Right lung (tissue), 10 donors: ENCODE measurements around the gene PDHX. TPM values are rescaled to one million over a fixed set of nuclear protein-coding genes. Genes with fewer than 3 reads are reported as not detected.
"Not testable (repeated sequence)": the region's sequence is repeated elsewhere in the genome, so short reads cannot be mapped to it uniquely, and the experiment has no call there.

Source experiments
- DNase-seq, 2 donors: peaks; one replicate each; pipeline ENCODE4 v3.0.0-alpha.2; 2013
- long read RNA-seq, 8 donors: transcript quantifications; one replicate each; lab custom pipeline, GENCODE V29; 2026
- polyA plus RNA-seq, 5 donors: library from polyadenylated mRNA; unstranded; fragments of 120-200 nt; gene quantifications; one replicate each; pipeline versions ENCODE4 v1.2.1 to v1.2.3, GENCODE V29; 2013; ENCODE audit warnings: inconsistent platforms in 1 of 5, low replicate concordance in 1 of 5; ENCODE audit not compliant: insufficient read length in 5 of 5, insufficient read depth in 1 of 5

PDHX gene
- 10 to 100 TPM; 29.1 to 41.0 (median 35.2) TPM for polyA plus RNA-seq
- long read RNA-seq, donor 1, transcript PDHX-201 (11 exons, 2,389 nt): major isoform, 6 of 19 reads
- long read RNA-seq, donor 1, partial matches to known transcripts: 13 of 19 reads
- long read RNA-seq, donor 1, other reads (novel, unspliced or antisense): 0 of 19 reads
- long read RNA-seq, donor 2, partial matches to known transcripts: 0 of 2 reads
- long read RNA-seq, donor 2, other reads (novel, unspliced or antisense): 0 of 2 reads
- long read RNA-seq, donor 3, transcript PDHX-201 (11 exons, 2,389 nt): major isoform, 5 of 6 reads
- long read RNA-seq, donor 3, partial matches to known transcripts: 0 of 6 reads
- long read RNA-seq, donor 3, other reads (novel, unspliced or antisense): 0 of 6 reads
- long read RNA-seq, donor 4, partial matches to known transcripts: 40 of 44 reads
- long read RNA-seq, donor 4, other reads (novel, unspliced or antisense): 0 of 44 reads
- long read RNA-seq, donor 5, transcript PDHX-201 (11 exons, 2,389 nt): major isoform, 7 of 12 reads
- long read RNA-seq, donor 5, partial matches to known transcripts: 5 of 12 reads
- long read RNA-seq, donor 5, other reads (novel, unspliced or antisense): 0 of 12 reads
- long read RNA-seq, donor 6, transcript PDHX-201 (11 exons, 2,389 nt): major isoform, 7 of 94 reads
- long read RNA-seq, donor 6, partial matches to known transcripts: 29 of 94 reads
- long read RNA-seq, donor 6, other reads (novel, unspliced or antisense): 58 of 94 reads
- long read RNA-seq, donor 7, transcript PDHX-201 (11 exons, 2,389 nt): major isoform, 7 of 118 reads
- long read RNA-seq, donor 7, partial matches to known transcripts: 110 of 118 reads
- long read RNA-seq, donor 7, other reads (novel, unspliced or antisense): 0 of 118 reads
- long read RNA-seq, donor 8, partial matches to known transcripts: 0 of 1 reads
- long read RNA-seq, donor 8, other reads (novel, unspliced or antisense): 0 of 1 reads

DNA sequence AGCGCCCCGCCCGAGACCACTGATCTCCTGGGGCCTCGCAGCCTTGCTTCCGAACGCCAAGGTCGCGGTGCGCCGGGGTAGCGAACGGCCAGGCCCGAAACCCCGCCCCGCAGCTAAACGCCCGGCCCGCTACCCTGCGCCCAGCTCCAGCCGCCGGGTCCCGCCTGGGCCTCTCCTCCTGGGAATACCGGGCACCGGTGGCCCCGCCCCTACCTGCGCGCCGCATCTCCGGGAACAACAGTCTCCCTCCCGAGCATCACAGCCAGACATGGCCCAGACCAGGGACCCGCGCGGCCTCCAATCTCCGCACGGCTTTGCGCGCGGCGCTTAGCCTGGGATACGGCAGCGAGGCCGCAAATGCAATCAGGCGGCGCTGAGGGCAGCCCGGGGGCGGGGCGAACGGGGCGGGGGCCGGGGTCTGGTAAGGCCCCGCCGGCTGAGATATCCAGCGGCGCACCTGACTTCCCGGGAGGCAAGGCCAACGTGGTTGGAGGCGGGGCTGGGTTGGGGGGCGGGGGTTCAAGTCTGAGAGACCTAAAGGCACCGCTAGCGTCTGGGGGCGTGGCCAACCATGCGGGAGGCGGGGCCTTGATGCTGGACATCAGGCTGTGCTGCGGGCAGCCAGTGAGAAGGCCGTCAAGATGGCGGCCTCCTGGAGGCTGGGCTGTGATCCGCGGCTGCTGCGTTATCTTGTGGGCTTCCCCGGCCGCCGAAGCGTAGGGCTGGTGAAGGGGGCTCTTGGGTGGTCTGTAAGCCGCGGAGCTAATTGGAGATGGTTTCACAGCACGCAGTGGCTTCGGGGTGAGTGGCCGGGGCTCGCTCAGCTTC lies at the start of gene PDHX, which contains the start of gene APIP:
Gene PDHX (plus strand): TSS at position 604 of the 828 bp plus-strand sequence. CDS start 38 bp downstream, at position 642.
Gene APIP (minus strand): TSS at position 365 of the 828 bp plus-strand sequence. CDS start 95 bp downstream, at position 270.
- peak; percentile 97 to 98 for DNase-seq

DNA sequence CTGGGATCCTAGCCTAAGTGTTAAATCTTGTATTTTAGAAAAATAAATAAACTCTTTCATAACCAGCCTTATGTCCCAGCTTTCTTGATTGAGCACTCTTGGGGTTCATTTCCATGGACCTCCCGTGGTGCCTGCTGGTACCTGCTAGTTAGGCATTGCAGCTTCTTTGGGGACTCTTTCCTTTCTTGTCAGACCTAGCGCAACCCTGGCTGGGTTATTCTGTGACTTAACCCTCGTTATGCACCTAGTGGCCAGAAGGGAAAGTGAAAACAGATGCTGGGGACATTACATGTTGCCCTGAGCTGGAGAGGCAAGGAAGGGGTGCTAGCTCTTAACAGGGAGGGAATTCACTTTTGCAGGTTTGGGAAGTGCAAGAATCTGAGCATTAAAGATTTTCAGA lies 47.0 kb upstream of the PDHX start:
- DNase-seq: no peak

- DNase-seq: no peak
Observed at GRCh38 chr11:34870548-34871196, 45.7 kb upstream of the PDHX start.

- no peak for DNase-seq
Observed at GRCh38 chr11:34874202-34874601, 42.2 kb upstream of the PDHX start.

DNA sequence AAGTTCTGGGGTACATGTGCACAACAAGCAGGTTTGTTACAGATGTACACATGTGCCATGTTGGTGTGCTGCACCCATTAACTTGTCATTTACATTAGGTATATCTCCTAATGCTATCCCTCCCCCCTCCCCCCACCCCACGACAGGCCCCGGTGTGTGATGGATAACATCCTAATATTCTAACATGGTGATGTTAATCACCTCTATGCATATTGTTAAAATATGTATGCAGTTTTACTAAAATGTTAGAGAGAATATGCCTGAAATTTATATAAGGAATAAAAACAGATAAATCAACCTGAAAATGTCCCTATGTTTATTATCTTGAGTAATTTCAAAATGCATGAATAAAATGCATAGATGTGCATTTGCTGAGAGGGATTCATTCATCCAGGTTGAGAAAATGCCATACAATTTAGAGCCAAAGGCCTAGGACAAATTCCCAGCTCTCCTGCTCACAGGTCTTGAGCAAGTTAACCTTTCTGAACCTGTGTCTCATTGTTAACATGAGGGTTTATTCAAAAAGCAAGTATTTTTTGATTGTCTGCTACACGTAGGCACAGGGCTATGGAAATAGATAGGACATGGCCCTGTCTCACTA lies 38.9 kb upstream of the PDHX start:
- DNase-seq: no peak

DNA sequence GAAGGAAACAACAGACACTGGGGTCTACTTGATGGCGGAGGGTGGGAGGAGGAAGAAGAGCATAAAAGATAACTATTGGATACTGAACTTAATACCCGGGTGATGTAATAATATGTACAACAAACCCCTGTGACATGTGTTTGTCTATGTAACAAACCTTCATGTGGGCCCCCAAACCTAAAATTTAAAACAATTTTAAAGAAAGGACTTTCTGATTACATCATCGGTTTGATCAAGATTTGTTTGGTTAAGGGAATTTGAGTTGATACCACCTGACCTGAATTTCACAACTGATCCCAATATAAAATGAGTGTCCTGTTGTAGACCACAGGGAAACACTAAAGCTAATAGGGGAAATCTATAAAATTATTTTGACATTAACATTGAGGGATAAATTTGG lies 34.5 kb upstream of the PDHX start:
- DNase-seq: no peak

DNA sequence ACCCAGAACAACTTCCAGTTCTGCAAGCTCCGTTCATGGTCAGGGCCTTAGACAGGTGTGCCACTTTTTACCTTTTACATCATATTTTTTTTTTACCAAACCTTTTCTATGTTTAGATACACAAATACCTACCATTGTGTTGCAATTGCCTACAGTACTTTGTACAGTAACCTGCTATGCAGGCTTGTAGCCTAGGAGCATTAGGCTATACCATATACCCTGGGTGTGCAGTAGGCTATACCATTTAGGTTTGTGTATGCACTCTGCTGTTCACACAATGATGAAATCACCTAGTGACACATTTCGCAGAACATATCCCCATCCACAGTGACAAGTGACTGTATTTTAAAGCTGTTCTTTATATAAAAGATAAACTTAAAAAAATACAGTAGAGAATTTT lies 29.8 kb upstream of the PDHX start:
- DNase-seq: no peak

GRCh38 chr11:34887260-34887659 lies 29.2 kb upstream of the PDHX start:
- DNase-seq: no peak

- DNase-seq: no peak
Observed at GRCh38 chr11:34890089-34890488, 26.3 kb upstream of the PDHX start.

DNA sequence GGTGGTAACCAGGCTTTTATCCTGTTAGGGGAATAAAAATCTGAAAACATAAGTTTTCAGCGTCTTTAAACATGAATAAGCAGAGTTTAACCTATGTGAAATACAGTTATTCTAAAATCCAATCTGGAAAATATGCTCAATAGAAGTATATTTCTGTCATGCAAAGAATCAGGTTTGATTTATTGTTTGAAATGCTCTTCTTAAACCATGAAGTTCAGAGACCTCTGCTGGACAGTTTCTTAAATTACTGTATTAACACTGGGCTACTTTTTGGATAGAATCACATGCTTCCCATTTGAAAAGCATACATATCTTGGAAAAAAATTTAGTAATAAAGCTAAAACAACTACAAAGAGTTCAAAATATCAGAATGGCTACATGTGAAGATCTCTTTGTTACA lies 25.6 kb upstream of the PDHX start:
- DNase-seq: peak in 1 of 2 donors; percentile 39

DNA sequence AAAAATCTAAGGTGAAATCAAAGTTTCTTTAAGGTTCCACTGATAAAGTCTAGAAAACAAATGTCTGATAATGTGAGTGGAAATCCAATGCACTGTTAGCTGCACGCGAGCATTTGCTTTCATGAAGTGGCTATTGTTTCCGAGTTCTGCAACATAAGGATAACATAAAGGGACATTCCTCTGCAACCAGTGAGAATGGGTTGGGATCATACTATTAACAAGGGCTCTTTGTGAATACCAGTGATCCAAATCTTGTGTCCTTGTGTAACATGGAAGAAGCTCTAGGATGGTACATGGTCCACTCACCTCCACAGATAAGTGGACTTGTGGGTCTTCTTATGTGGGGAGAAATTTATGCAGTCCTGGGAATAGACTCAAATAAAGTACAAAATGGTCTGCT lies 24.8 kb upstream of the PDHX start:
- no peak for DNase-seq

DNA sequence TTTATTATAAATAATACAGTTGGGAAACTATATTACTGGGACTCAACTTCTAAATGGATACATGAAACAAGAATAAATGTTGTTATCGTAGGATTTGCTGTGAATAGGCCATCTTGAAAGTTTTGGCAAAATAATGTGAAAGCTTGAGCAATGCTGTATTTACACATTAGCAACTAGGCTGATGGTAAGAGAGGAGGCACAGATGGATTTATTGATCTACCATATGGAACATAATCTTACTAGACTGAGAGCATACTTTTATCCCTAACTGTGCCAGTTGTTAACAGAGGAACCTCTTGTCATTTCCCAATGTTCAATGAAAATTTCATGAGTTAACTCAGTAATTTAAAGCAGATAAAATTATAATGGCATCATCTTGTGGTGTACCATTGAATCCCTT lies 23.0 kb upstream of the PDHX start:
- no peak for DNase-seq

GRCh38 chr11:34896191-34896590 lies 20.2 kb upstream of the PDHX start:
- not testable (repeated sequence) for DNase-seq

GRCh38 chr11:34897171-34897870 lies 19.1 kb upstream of the PDHX start:
- DNase-seq: no peak

DNA sequence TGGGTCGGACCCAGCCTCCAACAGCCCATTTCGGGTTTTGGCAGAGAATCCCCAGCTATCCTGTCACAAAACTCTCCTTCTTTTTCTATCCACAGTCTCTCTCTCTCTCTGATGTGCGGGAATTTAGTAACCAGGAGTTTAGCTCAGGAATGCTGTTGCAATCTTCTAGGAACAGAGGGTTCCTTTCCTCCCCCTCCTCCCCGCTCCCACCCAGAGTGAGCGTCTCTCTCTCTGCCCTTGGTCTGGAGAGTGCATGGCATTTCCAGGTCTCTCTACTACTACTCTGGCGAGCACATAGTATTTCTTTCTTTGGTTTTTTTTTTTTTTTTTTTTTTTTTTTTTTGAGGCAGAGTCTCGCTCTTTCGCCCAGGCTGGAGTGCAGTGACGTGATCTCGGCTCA lies 17.9 kb upstream of the PDHX start:
- no peak for DNase-seq

DNA sequence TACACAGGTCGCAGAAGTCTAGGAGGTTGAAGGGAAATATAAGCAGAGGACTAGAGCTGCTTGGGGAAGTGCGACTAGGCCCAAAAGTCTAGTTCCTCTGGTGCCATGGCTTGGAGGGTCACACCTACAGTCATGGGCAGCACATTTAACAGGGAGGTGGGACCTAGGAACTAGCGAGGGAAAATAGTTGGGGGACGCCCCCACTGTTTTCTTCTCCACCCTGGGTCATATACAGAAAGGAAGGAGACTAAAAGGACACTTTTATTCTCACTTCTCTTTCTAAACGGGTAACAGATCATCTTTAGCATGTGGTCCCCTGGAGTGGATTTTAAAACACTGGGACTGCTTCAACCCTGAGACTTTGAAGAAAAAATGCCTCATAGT lies 16.8 kb upstream of the PDHX start:
- no peak for DNase-seq

- no peak for DNase-seq
Observed at GRCh38 chr11:34904421-34904955, 11.9 kb upstream of the PDHX start.

- no peak for DNase-seq
Observed at GRCh38 chr11:34905666-34906065, 10.8 kb upstream of the PDHX start.

- no peak for DNase-seq
Observed at GRCh38 chr11:34907934-34908593, 8.4 kb upstream of the PDHX start.
